ENCODE results near the gene RAB14. TPM values are rescaled to one million over a fixed set of nuclear protein-coding genes. Genes with fewer than 3 reads are reported as not detected.
"Not testable (repeated sequence)": the region's sequence is repeated elsewhere in the genome, so short reads cannot be mapped to it uniquely, and the experiment has no call there.

The RAB14 gene
- total RNA-seq, 1 experiment from 2014 or later: 73.2 TPM

- H3K4me1 Mint-ChIP-seq (ENCODE audit: low read depth, unreplicated experiment): no peaks in the 10 kb centered on the region
- H3K9me3 Mint-ChIP-seq (ENCODE audit: unreplicated experiment): no peaks in the 10 kb centered on the region
- H3K27ac Mint-ChIP-seq (ENCODE audit: unreplicated experiment): no peak overlapping the region
- no peak for DNase-seq
- H3K36me3 Mint-ChIP-seq (ENCODE audit: insufficient read depth, unreplicated experiment): no peaks in the 10 kb centered on the region
- Histone ChIP-seq H3K9me3 (no peaks in the 10 kb centered on the region), H3K36me3 (ENCODE audit: control insufficient read depth, insufficient read depth, low read length) (no peaks in the 10 kb centered on the region), H3K27me3 (replicated peaks; ENCODE audit: control insufficient read depth, insufficient read depth, low read length) (no peaks in the 10 kb centered on the region), H3K4me1 (peaks cover 5% of the 10 kb centered on the region; the same call in 1 of the 2 replicates), H3K4me3 (ENCODE audit: low read depth, low read length) (no peak overlapping the region)
- POLR2A ChIA-PET: no interaction called here
- BruUV-seq (replicated peaks): no TSS peak
- intact Hi-C loops (cut with micrococcal nuclease; ENCODE audit: unreplicated experiment): no loop called here
- CTCF ChIA-PET: no interaction called here
- H3K27me3 Mint-ChIP-seq (ENCODE audit: insufficient read depth, unreplicated experiment): no peaks in the 10 kb centered on the region
- no peak overlapping the region for H3K4me3 Mint-ChIP-seq (ENCODE audit: unreplicated experiment)
- TF ChIP-seq CTCF (IDR thresholded peaks at IDR 0.05; ENCODE audit: insufficient read depth in 1 of 2, low read depth in 1 of 2, low read length in 1 of 2, severe bottlenecking in 1 of 2, unreplicated experiment in 1 of 2): no peak
Measured at GRCh38 chr9:121135642-121136041, 66.0 kb downstream of the RAB14 start.

GRCh38 chr9:121133104-121133816 lies 68.4 kb downstream of the RAB14 start:
- no peak for TF ChIP-seq CTCF (IDR thresholded peaks at IDR 0.05; ENCODE audit: insufficient read depth in 1 of 2, low read depth in 1 of 2, low read length in 1 of 2, severe bottlenecking in 1 of 2, unreplicated experiment in 1 of 2)
- no peaks in the 10 kb centered on the region for H3K27me3 ChIP-seq (replicated peaks; ENCODE audit: control insufficient read depth, insufficient read depth, low read length)
- H3K4me1 ChIP-seq: peaks cover 5% of the 10 kb centered on the region; the same call in 1 of the 2 replicates
- ChIA-PET CTCF (interaction anchor here (0.6 kb wide), 1 partner anchor 46 kb away, joined by 3 read pairs; no protein-coding TSS in a partner anchor), POLR2A (no interaction called here)
- Mint-ChIP-seq H3K4me3 (ENCODE audit: unreplicated experiment) (no peak overlapping the region), H3K9me3 (ENCODE audit: unreplicated experiment) (no peaks in the 10 kb centered on the region), H3K4me1 (ENCODE audit: low read depth, unreplicated experiment) (no peaks in the 10 kb centered on the region), H3K27me3 (ENCODE audit: insufficient read depth, unreplicated experiment) (no peaks in the 10 kb centered on the region), H3K27ac (ENCODE audit: unreplicated experiment) (no peak overlapping the region), H3K36me3 (ENCODE audit: insufficient read depth, unreplicated experiment) (peaks cover 7% of the 10 kb centered on the region)
- BruUV-seq (replicated peaks): no TSS peak
- H3K4me3 ChIP-seq (ENCODE audit: low read depth, low read length): no peak overlapping the region
- intact Hi-C loops (cut with micrococcal nuclease; ENCODE audit: unreplicated experiment): no loop called here
- H3K36me3 ChIP-seq (ENCODE audit: control insufficient read depth, insufficient read depth, low read length): no peaks in the 10 kb centered on the region
- peak; percentile 44 to 73 for DNase-seq
- no peaks in the 10 kb centered on the region for H3K9me3 ChIP-seq

GRCh38 chr9:121129384-121129783 lies 72.3 kb downstream of the RAB14 start:
- H3K9me3 ChIP-seq; H3K4me3 Mint-ChIP-seq (ENCODE audit: unreplicated experiment); H3K9me3 Mint-ChIP-seq (ENCODE audit: unreplicated experiment); BruUV-seq (replicated peaks); H3K36me3 ChIP-seq (ENCODE audit: control insufficient read depth, insufficient read depth, low read length); H3K27ac Mint-ChIP-seq (ENCODE audit: unreplicated experiment); H3K4me3 ChIP-seq (ENCODE audit: low read depth, low read length); H3K4me1 Mint-ChIP-seq (ENCODE audit: low read depth, unreplicated experiment); H3K27me3 Mint-ChIP-seq (ENCODE audit: insufficient read depth, unreplicated experiment); intact Hi-C loops (cut with micrococcal nuclease; ENCODE audit: unreplicated experiment); DNase-seq; H3K4me1 ChIP-seq; H3K36me3 Mint-ChIP-seq (ENCODE audit: insufficient read depth, unreplicated experiment); H3K27me3 ChIP-seq (replicated peaks; ENCODE audit: control insufficient read depth, insufficient read depth, low read length); CTCF ChIA-PET; POLR2A ChIA-PET: not testable (repeated sequence)

Other genes with a start within 250 kb of the RAB14 start
- gene C5, start 151.6 kb downstream of the RAB14 start, total RNA-seq (2022): 10.8 and 14.9 TPM in 2 replicates
- 12.0 and 14.9 TPM in 2 replicates for gene CNTRL, start 126.9 kb downstream of the RAB14 start, total RNA-seq (2022)
- gene GSN, start 66.3 kb upstream of the RAB14 start, total RNA-seq (2022): 99.6 and 100 TPM in 2 replicates
- gene STOM, start 168.4 kb upstream of the RAB14 start, total RNA-seq (2022): 26.5 and 33.1 TPM in 2 replicates